HG03097 (cell line): ENCODE results near the gene SLCO2B1.
A peak's percentile ranks its signal among the peaks of the same experiment; 100 is the strongest.

Experiments
- ATAC-seq: cut with Tn5 transposase; IDR thresholded peaks from one replicate; pipeline ENCODE4 v1.9.1; 2021; ENCODE audit not compliant: unreplicated experiment, low FRiP score

Gene SLCO2B1

GRCh38 chr11:75214411-75214821 is 63.5 kb downstream of the SLCO2B1 start:
- ATAC-seq: no peak

DNA sequence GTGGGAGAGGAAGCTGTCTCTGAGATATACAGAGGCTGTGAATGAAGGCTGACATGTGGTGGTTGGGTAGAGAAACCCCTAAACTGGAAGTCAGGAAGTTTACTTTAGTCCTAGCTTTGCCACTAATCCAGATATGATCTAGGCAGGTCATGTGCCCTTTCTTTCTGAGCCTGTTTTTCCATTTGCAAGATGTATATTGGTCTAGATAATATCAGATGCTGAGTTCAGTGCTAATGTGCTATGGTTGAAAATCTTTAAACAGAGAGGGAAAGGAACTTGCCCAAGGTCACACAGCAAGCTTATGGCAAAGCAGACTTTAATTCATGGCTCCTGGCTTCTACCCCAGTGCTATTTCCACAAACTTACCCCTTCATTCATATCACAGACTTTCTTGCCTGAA is 63.9 kb downstream of the SLCO2B1 start:
- ATAC-seq: no peak

DNA sequence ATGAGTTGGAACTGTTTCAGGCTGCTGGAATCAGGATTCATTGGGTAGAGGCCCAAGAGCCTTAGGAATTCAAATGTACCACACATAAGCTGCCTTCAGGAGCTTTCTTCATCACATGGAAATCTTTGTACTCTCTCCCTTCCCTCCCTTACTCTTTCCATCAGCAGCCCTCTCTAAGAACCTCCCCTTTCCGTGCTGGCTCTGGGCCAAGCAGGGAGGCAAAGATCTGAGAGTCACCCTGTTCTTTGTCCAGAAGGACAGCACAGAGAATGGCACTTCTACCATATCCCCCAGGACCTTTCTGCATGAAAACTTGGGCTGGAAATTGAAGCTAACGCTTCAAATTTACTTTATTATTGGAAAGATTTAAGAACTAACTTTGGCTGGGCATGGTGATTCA is 69.0 kb downstream of the SLCO2B1 start:
- ATAC-seq: no peak

DNA sequence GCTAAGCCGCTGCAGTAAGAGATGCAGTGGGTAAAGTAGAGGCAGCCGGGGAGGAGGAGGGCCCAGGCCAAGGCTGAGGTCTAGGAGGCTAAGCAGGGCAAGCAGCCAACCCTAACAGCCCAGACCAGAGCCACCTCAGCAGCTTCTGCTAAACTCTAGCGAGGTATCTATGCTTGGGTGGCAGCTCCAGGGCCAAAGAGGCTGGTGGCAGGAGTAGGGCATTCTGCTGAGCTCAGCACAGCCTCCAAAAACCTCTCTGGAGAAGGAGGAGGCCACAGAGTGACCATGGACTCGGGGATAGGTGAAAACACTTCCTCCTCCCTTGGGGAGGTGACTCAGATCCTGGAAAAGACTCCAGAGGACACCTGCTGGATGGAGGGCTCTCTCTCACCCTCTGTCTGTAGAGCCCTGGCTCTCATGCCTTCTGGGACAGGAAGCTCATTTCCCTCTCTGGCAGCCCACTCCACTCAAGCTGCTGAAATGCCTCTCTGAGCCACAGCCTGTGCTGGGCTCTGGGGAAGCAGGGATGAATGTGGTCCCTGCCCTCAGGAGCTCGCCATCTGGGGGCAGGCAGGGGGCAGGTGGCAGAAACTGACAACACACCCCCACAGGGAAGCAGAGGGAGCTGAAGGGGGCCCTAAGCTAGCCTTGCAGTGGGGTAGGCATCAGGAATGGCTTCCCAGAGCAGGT is 73.2 kb downstream of the SLCO2B1 start:
- no peak for ATAC-seq

DNA sequence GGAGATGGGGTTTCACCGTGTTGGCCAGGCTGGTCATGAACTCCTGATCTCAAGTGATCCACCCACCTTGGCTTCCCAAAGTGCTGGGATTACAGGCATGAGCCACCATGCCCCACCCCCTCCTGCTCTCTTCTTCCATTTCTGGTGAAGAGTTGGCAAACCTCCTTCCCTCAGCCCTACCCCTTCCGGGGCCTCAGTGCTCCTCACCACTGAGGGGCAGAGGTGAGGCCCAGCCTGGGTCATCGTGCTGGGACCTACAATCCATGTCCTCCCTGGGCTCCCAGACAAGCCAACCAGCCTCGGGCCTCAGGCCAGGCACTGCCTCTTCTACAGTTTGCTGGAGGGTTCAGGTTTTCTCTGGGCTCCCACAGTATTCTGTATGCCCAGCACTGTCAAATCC is 74.9 kb downstream of the SLCO2B1 start:
- ATAC-seq: no peak

GRCh38 chr11:75229466-75229865 is 78.6 kb downstream of the SLCO2B1 start:
- ATAC-seq: no peak

DNA sequence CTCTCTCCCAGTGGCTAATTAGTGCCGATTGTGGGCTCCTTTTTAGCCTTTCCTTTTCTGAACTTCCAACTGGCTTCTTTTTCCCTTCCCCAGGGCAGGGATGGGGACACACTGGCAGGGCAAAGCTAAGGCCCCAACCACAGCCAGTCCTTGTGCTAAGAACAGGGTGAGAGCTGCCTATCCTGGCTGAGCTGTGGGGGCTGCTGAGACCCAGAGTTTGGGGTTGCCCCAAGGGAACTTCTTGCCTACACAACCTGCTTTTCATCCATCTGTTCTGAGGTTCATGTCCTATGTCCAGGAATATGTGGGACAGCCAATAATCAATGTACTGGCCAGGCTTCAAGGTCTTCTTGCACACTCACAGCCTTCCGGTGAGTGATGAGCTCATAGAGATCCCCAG is 79.7 kb downstream of the SLCO2B1 start:
- ATAC-seq: no peak

DNA sequence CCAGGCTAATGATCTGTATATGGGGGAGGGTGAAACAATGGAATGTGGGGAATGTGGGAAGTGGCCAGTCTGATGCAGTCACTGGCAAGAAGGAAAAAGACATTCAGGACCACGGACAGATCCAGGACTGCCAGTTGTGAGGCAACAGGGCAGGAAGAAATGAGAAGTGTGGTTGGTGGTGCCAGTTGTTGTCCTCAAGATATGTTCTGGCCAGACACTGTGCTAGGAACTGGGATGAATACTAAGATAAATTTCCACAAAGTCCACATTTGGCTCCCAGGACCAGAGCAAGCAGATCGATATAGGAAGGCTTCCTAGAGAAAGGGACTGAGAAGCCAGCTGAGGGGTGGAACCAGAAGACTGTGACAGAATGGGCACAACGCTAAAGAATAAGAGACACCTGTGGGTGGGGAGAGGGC is 82.9 kb downstream of the SLCO2B1 start:
- no peak for ATAC-seq

DNA sequence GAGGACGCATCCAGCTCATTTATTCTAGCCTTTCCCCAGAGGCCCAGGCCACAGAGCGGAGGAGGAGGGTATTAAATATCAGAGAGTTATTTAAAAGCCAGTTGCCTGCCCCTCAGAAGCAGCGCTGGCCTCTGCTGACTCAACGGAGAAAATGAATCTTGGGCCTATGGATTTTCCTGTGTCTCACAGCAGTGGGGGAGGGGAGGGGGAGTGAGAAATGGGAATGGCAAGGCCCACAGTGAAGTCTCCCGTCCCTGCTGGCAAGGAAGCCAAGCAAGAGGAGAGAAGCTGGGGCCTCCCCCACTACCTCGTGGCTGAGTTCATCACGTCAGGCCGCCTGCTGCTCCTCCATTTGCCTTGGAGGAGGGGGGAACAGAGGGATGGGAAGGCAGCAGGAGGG is 85.2 kb downstream of the SLCO2B1 start:
- no peak for ATAC-seq

GRCh38 chr11:75237050-75237449 is 86.1 kb downstream of the SLCO2B1 start:
- ATAC-seq: no peak

DNA sequence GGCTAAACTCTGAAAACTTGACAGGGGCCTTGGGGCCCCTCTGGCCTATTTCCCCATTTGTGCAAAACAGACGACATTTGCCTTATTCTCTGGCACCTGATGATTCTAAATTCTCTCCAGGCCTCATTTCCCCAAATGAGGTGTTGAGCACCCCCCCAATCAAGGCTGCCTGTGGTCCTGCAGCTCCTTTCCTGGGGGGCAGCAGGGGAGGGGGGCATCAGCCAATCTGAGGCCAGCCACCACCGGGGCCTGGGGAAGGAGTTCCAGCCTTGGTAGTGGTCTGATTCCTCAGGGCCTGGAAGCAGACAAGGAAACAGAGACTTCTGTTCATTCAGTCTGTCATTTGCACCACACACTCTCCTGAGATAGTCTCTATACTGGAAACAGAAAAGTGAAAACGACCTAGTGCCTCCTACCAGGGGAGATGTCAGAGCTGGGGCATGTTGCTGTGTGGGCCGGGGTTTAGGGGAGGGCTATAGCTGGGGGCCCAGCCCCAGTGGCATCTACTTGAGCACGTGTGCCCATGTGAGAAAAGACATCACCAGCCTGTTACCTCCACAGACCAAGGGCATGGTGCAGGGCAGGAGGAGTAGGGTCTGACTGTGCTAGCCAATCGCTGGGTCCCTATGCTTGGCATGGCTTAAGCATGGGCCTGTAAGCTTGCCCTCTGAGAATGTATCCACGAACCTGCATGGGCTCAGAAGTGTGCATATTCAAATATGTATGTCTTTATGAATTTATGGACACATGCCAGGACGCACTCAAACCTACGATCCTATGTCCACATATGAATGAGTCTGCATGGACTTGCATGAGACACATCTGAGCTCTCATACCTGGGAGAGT is 87.9 kb downstream of the SLCO2B1 start:
- no peak for ATAC-seq

DNA sequence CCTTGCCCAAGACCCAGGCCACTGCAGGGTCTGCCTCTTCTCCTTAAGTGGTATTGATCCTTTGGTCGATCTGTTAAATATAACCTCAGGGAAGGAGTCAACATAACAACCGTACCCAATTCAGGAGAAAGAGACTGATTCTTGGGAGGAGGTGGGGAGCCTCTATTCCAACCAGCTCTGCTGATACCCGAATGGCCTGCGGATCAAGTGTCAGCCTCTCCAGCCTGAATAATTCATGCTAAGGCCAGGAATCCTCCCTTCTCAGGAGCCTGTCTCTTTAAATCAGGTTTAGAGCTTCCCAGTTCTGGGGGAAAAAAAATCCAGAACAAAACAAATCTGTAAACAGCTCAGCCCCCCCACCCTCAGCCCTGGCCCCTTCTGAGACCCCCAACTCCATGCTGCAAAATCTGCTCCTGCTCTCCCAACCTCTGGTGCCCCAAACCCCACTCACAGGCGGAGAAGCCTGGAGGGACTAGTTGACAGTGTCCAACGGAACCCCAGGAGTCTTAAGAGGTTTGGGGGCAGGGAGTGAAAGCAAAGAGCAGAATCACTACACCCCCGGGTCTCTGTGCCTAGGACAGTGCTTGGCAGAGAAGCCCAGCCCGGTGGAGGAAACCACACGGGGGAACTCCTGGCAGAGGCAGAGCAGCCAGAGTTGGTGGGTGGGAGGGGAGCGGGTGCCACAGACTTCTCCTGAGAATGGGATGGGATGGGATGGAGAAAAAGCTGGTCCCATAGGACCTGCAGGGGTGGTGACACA is 88.8 kb downstream of the SLCO2B1 start:
- no peak for ATAC-seq

- no peak for ATAC-seq
Measured at GRCh38 chr11:75240311-75241035, 89.6 kb downstream of the SLCO2B1 start, which contains the start of gene TPBGL. TSS of gene TPBGL (plus strand) at chr11:75240774. CDS start at chr11:75241050, 276 bp downstream.

- peak; percentile 61 for ATAC-seq
Measured at GRCh38 chr11:75241036-75241905, 90.4 kb downstream of the SLCO2B1 start.

DNA sequence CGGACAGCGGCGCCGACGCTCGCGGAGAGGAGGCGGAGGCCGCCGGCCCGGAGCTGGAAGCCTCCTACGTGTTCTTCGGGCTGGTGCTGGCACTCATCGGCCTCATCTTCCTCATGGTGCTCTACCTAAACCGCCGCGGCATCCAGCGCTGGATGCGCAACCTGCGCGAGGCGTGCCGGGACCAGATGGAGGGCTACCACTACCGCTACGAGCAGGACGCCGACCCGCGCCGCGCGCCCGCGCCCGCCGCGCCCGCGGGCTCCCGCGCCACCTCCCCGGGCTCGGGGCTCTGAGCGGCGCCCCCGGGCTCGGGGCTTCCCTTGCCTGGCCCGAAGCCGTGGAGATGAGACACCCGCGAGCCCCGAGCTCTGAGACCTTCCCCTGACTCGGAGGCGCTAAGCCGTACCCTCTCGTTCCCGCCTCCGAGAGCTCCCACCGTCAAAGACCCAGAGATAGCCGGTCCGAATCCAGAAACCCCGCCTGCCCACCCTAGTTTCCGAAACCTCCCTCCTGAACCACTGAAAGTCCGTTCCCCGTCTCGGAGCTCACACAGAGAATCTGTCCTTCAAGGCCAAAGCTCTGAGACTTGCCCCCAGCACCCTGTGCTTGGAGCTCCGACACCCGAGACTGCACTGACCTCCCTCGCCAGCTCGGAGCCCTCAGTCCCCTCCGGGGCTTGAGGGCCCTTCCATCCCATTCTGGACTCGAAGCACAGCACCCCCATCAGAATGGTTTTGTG is 91.2 kb downstream of the SLCO2B1 start:
- ATAC-seq: no peak

DNA sequence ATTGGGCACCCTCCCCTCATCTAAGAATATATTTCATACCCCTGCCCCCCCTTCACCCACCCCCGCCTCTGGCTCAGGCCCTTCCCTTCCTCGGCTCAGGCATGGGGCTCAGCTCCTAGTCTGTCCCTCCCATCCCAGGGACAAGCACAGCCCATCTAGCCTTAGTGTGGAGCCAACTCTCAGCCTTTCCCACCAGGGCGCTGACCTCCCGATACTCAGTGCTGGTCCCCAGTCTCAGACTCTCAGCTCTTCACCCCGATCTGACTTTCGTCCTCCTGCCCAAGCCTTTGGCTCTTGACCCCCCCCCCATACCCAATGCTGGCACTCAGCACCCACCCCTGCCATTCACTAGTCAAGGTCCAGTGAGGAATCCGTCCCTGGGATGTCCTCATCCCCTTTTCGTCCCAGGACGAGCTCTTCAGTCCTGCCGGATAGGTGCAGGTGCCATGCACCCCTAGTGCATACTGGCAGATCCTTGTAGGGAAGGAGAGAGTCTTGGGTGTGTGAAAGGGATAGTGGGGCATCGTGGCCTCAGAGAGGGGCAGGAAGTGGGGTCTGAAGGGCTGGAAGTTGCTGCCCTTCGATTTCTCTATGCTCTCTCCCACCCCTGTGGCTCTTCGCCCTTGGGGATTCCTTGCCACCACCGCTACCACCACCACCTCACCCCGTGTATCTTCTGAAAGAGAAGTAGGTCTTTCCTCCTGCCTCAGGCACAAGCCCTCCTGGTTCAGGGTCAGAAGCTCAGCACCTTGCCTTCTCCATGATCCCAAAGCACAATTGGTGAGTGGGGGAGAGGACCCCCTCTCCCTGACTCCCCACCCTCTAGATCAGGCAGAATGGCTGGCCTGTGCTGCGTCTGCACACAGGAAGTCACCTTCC is 92.1 kb downstream of the SLCO2B1 start:
- ATAC-seq: no peak

DNA sequence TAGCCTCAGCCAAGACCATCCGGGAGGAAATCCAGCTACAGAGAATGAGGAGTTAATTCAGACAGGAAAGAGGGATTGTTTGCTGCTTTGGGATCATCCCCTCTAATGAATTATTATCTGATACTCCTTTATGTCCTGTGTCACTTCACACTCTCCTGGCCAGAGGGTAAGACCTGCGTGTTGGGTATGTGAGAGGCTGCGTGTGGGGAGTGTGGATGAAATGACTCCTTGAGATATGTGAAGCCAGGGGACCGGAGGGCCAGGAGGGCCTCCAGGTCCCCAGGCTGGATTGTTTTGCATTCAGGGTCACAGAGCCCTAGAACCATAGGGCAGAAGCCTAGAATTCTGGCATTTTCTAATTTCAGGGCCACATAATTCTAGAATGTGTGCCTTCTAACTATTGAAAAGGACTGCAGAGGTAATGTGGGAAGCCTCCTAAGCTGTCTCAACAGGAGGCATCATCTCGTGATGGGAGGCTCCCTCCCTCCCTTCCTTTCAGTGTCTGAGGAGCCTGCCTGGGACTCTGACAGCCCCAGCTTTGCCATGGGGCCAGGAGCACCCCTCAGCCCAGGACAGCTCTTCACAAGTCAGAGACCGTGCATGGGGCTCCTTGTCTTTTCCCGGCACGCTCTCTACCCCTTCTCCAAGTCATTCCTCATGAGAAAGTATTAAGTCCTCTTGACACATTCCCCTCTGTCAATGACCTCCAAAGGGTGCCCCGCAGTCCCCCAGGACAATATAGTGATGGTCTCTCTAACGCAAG is 93.3 kb downstream of the SLCO2B1 start:
- ATAC-seq: no peak
